ENCODE measurements around the gene THOP1.

Gene THOP1

GRCh38 chr19:2788237-2788636, 2.9 kb downstream of the THOP1 start:
- Histone ChIP-seq H3F3A (ENCODE audit: insufficient read depth, low read length) (no peaks in the 10 kb centered on the region), H3K4me2 (ENCODE audit: low read length) (no peak overlapping the region), H3K27ac (ENCODE audit: low read depth, low read length, poor library complexity, severe bottlenecking) (no peak overlapping the region), H2AFZ (ENCODE audit: low read length) (no peak overlapping the region), H4K20me1 (ENCODE audit: insufficient read depth, low read length) (no peaks in the 10 kb centered on the region), H3K4me1 (ENCODE audit: insufficient read depth, low read length, severe bottlenecking) (peaks cover 43% of the 10 kb centered on the region), H3K27me3 (ENCODE audit: insufficient read depth, low read length) (no peaks in the 10 kb centered on the region), H3K79me2 (ENCODE audit: insufficient read depth, low read length) (peaks cover 23% of the 10 kb centered on the region), H3K36me3 (ENCODE audit: insufficient read depth, low read length) (peaks cover 51% of the 10 kb centered on the region), H3K9me3 (ENCODE audit: low read length) (no peaks in the 10 kb centered on the region), H3K9me2 (ENCODE audit: low read depth, low read length) (no peaks in the 10 kb centered on the region), H3K4me3 (ENCODE audit: low read depth, low read length, poor library complexity, severe bottlenecking) (no peak overlapping the region), H3K9ac (ENCODE audit: low read length) (no peak overlapping the region; the same call in 1 of the 2 replicates)
- TF ChIP-seq, protein P1, sequence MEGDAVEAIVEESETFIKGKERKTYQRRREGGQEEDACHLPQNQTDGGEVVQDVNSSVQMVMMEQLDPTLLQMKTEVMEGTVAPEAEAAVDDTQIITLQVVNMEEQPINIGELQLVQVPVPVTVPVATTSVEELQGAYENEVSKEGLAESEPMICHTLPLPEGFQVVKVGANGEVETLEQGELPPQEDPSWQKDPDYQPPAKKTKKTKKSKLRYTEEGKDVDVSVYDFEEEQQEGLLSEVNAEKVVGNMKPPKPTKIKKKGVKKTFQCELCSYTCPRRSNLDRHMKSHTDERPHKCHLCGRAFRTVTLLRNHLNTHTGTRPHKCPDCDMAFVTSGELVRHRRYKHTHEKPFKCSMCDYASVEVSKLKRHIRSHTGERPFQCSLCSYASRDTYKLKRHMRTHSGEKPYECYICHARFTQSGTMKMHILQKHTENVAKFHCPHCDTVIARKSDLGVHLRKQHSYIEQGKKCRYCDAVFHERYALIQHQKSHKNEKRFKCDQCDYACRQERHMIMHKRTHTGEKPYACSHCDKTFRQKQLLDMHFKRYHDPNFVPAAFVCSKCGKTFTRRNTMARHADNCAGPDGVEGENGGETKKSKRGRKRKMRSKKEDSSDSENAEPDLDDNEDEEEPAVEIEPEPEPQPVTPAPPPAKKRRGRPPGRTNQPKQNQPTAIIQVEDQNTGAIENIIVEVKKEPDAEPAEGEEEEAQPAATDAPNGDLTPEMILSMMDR (IDR thresholded peaks at IDR 0.05; ENCODE audit: low read length): no peak
- no peak for TF ChIP-seq EZH2 (IDR thresholded peaks at IDR 0.05; ENCODE audit: borderline replicate concordance, low read length)

DNA sequence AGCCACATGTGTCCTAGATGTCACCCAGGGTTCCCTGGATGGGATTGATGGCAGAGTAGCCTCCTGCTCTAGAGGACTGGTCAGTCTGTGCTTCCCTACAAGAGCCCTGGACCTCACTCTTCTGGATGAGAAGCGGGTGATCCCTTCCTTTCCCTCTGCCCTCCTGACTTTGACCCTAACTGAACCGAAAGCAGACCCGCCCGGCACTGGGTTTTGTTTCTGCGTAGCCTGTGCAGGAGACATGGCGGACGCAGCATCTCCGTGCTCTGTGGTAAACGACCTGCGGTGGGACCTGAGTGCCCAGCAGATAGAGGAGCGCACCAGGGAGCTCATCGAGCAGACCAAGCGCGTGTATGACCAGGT, 4.9 kb downstream of the THOP1 start:
- Histone ChIP-seq H3K27me3 (ENCODE audit: insufficient read depth, low read length) (no peaks in the 10 kb centered on the region), H3K9ac (ENCODE audit: low read length) (no peak overlapping the region), H3K9me2 (ENCODE audit: low read depth, low read length) (no peaks in the 10 kb centered on the region), H2AFZ (ENCODE audit: low read length) (no peak overlapping the region), H3K4me3 (ENCODE audit: low read depth, low read length, poor library complexity, severe bottlenecking) (no peak overlapping the region), H3K36me3 (ENCODE audit: insufficient read depth, low read length) (peaks cover 69% of the 10 kb centered on the region), H3K79me2 (ENCODE audit: insufficient read depth, low read length) (peaks cover 23% of the 10 kb centered on the region), H3K27ac (ENCODE audit: low read depth, low read length, poor library complexity, severe bottlenecking) (no peak overlapping the region), H3F3A (ENCODE audit: insufficient read depth, low read length) (no peaks in the 10 kb centered on the region), H3K9me3 (ENCODE audit: low read length) (no peaks in the 10 kb centered on the region), H3K4me1 (ENCODE audit: insufficient read depth, low read length, severe bottlenecking) (peaks cover 30% of the 10 kb centered on the region), H4K20me1 (ENCODE audit: insufficient read depth, low read length) (no peaks in the 10 kb centered on the region), H3K4me2 (ENCODE audit: low read length) (no peak overlapping the region)
- no peak for TF ChIP-seq EZH2 (IDR thresholded peaks at IDR 0.05; ENCODE audit: borderline replicate concordance, low read length)
- TF ChIP-seq, protein P1 (IDR thresholded peaks at IDR 0.05; ENCODE audit: low read length): no peak

DNA sequence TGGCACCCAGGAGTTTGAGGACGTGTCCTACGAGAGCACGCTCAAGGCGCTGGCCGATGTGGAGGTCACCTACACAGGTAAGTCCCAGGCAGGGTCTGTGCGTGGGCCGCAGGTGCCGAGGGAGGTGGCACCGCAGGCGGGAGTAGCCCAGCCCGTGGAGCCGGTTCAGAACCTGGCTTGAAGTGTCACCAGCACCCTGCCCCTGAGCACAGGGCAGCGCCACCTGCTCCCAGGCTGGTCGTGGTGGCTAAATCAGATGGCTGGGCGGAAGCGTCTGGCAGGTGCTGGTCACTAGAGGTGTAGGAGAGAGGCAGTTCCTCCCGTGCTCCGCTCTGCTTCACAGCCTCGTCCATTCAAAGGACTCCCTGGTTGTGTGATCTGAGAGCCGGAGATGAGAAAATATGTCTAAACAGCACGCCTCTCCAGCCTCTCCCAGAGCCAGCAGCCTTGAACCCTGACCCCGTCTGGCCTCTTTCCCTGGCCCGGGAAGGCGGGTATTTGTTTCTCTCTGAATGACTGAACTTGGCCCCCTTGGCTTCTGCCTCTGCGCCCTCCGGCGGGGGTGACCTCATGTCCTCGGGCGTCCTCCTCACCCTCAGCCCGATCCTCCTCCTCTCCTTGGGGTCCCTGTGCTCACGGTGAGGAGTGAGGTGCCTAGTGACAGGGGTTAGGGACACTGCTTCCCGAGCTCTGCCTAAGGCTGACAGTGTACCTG, 5.4 kb downstream of the THOP1 start:
- H3K9ac ChIP-seq (ENCODE audit: low read length): no peak overlapping the region
- peaks cover 21% of the 10 kb centered on the region for H3K79me2 ChIP-seq (ENCODE audit: insufficient read depth, low read length)
- peaks cover 30% of the 10 kb centered on the region for H3K4me1 ChIP-seq (ENCODE audit: insufficient read depth, low read length, severe bottlenecking)

More for the DNA sequence above, 5.4 kb downstream of the THOP1 start:
- Histone ChIP-seq H3K36me3 (ENCODE audit: insufficient read depth, low read length) (peaks cover 75% of the 10 kb centered on the region), H3K9me3 (ENCODE audit: low read length) (no peaks in the 10 kb centered on the region), H3K9me2 (ENCODE audit: low read depth, low read length) (no peaks in the 10 kb centered on the region), H3F3A (ENCODE audit: insufficient read depth, low read length) (no peaks in the 10 kb centered on the region), H3K27me3 (ENCODE audit: insufficient read depth, low read length) (no peaks in the 10 kb centered on the region), H3K4me2 (ENCODE audit: low read length) (no peak overlapping the region), H4K20me1 (ENCODE audit: insufficient read depth, low read length) (no peaks in the 10 kb centered on the region), H2AFZ (ENCODE audit: low read length) (no peak overlapping the region), H3K27ac (ENCODE audit: low read depth, low read length, poor library complexity, severe bottlenecking) (no peak overlapping the region), H3K4me3 (ENCODE audit: low read depth, low read length, poor library complexity, severe bottlenecking) (no peak overlapping the region)
- TF ChIP-seq EZH2 (IDR thresholded peaks at IDR 0.05; ENCODE audit: borderline replicate concordance, low read length): no peak
- TF ChIP-seq, protein P1 (IDR thresholded peaks at IDR 0.05; ENCODE audit: low read length): no peak
